Astrocyte of the cerebellum (primary cell): ENCODE results near the gene ZNF697.
"Not testable (repeated sequence)": the region's sequence is repeated elsewhere in the genome, so short reads cannot be mapped to it uniquely, and the experiment has no call there.

ENCODE experiments used
- DNase-seq: peaks from one replicate; pipeline ENCODE4 v3.0.0-alpha.2; 2011; ENCODE audit warnings: low read depth
- H3K4me3 ChIP-seq: 2 replicates; pipeline ENCODE4 v1.5.1; 2011; ENCODE audit warnings: mild to moderate bottlenecking, low read depth, low read length, moderate library complexity
- in situ Hi-C: cut with HindIII; loops from 2 replicates; pipeline ENCODE4 v1.10.0; 2017; ENCODE audit warnings: low sequenced_read_pairs
- TF ChIP-seq, protein P1 (sequence below): IDR thresholded peaks from 2 replicates; pipeline ENCODE4 v1.5.1; 2012; ENCODE audit warnings: low read length, low read depth, moderate library complexity, mild to moderate bottlenecking; ENCODE audit errors: missing control alignments

The ZNF697 gene

DNA sequence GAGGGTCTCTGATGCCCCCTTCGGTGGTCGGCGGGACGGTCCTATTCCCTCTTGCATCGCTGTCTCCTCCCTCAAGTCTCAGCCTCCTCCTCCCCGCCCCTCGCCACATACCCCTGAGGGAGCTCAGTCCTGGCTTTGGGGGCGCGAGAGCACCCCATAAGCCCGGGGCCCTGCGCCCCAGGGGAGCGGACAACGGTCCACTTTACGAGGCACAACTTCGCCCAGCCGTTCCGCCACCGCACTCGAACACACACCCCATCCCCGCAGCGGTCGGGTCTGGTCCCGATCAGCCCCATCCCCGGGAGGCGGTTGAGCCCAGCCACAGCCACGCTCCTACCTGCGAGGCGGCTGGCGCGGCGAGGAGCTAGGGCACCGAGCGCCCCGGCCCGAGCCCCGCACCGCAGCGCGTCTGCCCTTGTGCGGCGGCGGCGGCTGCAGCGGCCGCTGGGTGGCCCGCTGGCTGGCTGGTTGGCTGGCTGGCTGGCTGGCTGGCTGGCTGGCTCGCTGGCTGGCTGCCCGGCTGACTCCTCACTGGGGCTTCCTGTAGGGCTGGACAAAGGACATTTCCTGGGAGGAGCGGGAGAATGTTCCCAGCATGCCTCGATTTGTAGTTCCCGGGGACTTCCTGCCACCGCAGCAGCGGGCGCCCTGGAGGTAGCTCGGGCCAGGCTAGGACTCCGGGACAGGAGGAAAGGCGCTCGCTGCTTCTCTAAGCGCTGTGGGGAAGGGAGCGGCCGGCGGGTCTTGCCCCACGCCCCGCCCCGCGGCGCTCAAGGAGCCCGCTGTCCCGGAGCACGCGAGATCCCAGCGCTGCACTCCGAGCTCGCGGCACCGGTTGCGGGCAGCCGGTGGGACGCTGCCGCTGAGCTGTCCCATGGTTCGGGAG lies at the start of gene ZNF697:
TSS of gene ZNF697 (minus strand) at position 533 of the 886 bp plus-strand sequence. CDS start 22,166 bp downstream, outside the sequence.
- DNase-seq, result peak; percentile 88
- in situ Hi-C loops, result no loop called here
- TF ChIP-seq, protein P1, sequence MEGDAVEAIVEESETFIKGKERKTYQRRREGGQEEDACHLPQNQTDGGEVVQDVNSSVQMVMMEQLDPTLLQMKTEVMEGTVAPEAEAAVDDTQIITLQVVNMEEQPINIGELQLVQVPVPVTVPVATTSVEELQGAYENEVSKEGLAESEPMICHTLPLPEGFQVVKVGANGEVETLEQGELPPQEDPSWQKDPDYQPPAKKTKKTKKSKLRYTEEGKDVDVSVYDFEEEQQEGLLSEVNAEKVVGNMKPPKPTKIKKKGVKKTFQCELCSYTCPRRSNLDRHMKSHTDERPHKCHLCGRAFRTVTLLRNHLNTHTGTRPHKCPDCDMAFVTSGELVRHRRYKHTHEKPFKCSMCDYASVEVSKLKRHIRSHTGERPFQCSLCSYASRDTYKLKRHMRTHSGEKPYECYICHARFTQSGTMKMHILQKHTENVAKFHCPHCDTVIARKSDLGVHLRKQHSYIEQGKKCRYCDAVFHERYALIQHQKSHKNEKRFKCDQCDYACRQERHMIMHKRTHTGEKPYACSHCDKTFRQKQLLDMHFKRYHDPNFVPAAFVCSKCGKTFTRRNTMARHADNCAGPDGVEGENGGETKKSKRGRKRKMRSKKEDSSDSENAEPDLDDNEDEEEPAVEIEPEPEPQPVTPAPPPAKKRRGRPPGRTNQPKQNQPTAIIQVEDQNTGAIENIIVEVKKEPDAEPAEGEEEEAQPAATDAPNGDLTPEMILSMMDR, result peak; percentile 54
- H3K4me3 ChIP-seq, result peak within 1 kb of the TSS; percentile 81

DNA sequence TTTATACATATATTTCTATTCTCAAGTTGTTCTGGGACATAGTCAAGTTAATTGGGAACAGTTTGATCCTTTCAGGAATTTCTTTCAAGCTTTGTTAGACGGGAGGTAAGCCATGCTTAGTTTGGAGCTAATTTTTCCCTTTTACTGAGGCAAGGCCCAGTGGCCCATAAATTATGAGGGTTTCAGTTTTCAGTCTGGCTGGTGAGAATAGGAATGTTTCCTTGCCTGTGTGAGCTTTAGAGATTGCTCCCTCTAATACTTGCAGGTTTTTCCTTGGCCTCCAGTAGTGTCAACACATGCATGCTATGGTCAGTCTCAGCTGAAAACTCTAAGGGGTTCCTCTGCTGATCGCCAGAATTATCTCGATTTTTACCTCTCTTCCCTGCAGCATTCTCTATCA lies 49.5 kb upstream of the ZNF697 start:
- no peak for DNase-seq
- in situ Hi-C loops, result no loop called here
- TF ChIP-seq, protein P1, result no peak
- no peak overlapping the region for H3K4me3 ChIP-seq

DNA sequence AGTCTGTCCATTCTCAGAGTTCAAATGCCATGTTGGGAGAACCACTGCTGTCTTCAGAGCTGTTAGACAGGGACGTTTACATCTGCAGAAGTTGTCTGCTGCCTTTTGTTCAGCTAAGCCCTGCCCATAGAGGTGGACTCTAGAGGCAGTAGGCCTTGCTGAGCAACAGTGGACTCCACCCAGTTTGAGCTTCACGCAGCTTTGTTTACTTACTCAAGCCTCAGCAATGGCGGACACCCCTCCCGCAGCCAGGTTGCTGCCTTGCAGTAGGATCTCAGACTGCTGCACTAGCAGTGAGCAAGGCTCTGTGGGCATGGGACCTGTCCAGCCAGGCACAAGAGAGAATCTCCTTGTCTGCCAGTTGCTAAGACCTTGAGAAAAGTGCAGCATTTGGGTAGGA lies 48.8 kb upstream of the ZNF697 start:
- DNase-seq, H3K4me3 ChIP-seq, in situ Hi-C loops: not testable (repeated sequence)

DNA sequence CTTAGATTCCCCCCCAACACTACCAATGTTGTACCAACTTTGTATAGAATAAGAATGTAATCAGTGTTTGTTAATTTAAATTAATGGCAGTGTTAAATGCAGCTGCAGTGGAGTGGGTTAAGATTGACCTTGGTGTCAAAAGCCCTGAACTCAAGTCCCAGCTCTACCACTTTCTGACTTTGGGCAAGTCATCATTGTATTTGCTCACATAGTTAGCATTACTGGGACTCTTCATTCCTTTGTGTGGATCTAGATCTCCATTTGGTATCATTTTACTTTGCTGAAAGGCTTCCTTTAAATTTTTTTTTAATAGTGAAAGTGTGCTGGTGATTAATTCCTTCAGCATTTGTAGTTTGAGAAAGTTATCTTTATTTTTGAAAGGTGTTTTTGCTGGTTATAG lies 41.4 kb upstream of the ZNF697 start:
- DNase-seq, result no peak
- TF ChIP-seq, protein P1, result no peak
- in situ Hi-C loops, result no loop called here
- no peak overlapping the region for H3K4me3 ChIP-seq

DNA sequence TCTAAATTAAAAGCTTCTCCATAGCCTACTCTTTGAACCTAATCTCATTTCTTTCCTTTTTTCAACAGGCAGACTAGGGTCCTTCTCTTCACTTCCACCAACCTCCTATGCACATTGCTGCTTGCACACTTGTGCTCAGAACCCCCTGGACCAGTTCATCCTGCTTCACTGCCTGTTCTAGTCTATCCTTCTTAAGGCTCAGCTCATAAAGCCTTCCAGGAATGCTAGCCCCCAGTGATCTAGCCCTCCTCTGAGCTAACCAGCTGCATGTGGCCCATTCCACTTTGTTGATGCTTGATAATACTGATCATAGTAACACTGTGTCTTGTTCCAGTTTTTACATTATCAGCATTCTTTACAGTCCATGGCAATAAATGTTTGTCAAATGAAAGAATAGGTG lies 40.7 kb upstream of the ZNF697 start:
- TF ChIP-seq, protein P1, result no peak
- no peak overlapping the region for H3K4me3 ChIP-seq
- in situ Hi-C loops, result no loop called here
- DNase-seq, result no peak

DNA sequence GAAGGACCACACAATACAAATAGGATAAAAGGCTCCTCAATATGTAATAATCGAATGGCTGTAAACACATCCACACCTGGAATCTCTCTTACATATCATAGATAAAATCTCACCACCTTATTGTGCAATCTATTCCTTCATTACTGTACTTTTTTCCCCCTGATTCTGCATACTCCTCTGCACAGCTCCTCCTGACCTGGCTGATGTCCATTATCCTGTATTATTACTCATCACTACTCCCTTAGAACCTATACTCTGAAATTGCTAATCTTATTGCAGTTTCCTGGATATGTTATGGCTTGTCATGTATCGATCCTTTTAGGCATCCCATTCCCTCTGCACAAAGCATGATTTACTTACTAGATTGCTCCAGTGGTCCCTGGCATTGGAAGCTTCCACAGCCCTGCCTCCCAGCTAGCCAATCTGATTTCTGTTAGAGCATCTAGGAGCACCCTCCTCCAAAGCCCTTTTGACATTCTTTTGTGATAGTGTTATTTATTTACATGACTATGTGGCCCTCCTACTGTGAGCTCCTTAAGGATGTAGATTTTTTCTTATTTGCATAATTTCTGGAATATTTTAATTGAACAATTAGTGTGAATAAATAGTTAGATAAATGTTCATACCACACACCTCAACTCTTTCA lies 39.5 kb upstream of the ZNF697 start:
- no peak for DNase-seq
- TF ChIP-seq, protein P1, result no peak
- in situ Hi-C loops, result no loop called here
- no peak overlapping the region for H3K4me3 ChIP-seq

DNA sequence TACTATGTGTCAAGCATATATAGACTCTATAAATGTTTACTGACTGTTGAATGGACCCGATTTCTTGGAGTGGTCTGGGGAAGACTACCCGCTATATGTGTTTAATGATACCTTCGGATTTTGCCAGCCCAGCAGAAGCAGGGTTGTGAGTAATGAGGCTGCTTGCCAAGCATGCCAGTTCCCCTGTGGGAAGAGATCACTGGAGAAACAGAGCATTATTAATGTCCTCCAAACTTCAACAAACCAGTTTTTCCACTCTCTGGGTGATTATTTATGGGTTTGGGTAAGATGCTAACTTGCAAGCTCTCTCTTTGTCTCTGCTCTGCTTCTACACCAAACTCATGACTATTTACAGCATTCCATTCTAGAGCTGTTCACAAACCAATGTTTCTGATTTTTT lies 38.6 kb upstream of the ZNF697 start:
- in situ Hi-C loops, result no loop called here
- no peak for DNase-seq
- no peak overlapping the region for H3K4me3 ChIP-seq
- TF ChIP-seq, protein P1, result no peak
